ENCODE data around the gene ADAM19.

ADAM19 gene

GRCh38 chr5:157570531-157571200, 4.9 kb downstream of the ADAM19 start:
- H3K27ac ChIP-seq: no peak overlapping the region
- TF ChIP-seq ZFX (IDR thresholded peaks at IDR 0.05; ENCODE audit: borderline replicate concordance): no peak
- no peak for TF ChIP-seq CTCF (IDR thresholded peaks at IDR 0.05)

GRCh38 chr5:157568720-157569119, 6.9 kb downstream of the ADAM19 start:
- TF ChIP-seq CTCF (IDR thresholded peaks at IDR 0.05) (no peak), ZFX (IDR thresholded peaks at IDR 0.05; ENCODE audit: borderline replicate concordance) (no peak)

GRCh38 chr5:157568222-157568621, 7.4 kb downstream of the ADAM19 start:
- H3K27ac ChIP-seq: no peak overlapping the region
- TF ChIP-seq CTCF (IDR thresholded peaks at IDR 0.05) (no peak), ZFX (IDR thresholded peaks at IDR 0.05; ENCODE audit: borderline replicate concordance) (no peak)

More at GRCh38 chr5:157568720-157569119, 6.9 kb downstream of the ADAM19 start:
- H3K27ac ChIP-seq: no peak overlapping the region

- TF ChIP-seq CTCF (IDR thresholded peaks at IDR 0.05): no peak
- H3K27ac ChIP-seq: no peak overlapping the region
Measured at GRCh38 chr5:157566902-157567489, 8.6 kb downstream of the ADAM19 start.

GRCh38 chr5:157563929-157564716, 11.5 kb downstream of the ADAM19 start:
- TF ChIP-seq CTCF (IDR thresholded peaks at IDR 0.05) (peak; percentile 48), ZFX (IDR thresholded peaks at IDR 0.05; ENCODE audit: borderline replicate concordance) (no peak)
- H3K27ac ChIP-seq: no peak overlapping the region

GRCh38 chr5:157563373-157563928, 12.1 kb downstream of the ADAM19 start:
- no peak overlapping the region for H3K27ac ChIP-seq

More at GRCh38 chr5:157563373-157563928, 12.1 kb downstream of the ADAM19 start:
- TF ChIP-seq ZFX (IDR thresholded peaks at IDR 0.05; ENCODE audit: borderline replicate concordance): no peak
- no peak for TF ChIP-seq CTCF (IDR thresholded peaks at IDR 0.05)

All from 22Rv1 (cell line).